ENCODE results near the gene MESP1.

The MESP1 gene

GRCh38 chr15:89781055-89781454 is 30.0 kb upstream of the MESP1 start:
- no peak for DNase-seq (ENCODE audit: low read depth)

GRCh38 chr15:89780601-89781000 is 29.6 kb upstream of the MESP1 start:
- DNase-seq (ENCODE audit: low read depth): no peak

DNA sequence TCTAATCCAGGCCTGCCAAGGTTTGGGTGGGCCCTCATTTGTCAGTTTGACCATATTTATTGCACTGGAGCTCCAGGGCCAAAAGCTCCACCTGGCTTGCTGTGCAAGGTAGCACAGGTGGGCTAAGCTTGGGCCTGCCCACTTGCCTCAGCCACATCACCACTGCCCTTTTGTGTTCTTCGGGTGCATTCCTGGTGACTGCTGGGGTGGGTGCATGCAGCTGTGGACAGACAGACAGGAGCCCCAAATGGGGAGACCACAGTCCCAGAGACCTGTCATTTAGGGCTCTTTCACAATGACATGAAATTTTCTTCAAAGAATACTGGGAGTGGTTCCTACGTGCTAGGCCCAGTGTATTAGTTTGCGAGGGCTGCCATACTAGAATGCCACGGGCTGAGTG is 27.8 kb upstream of the MESP1 start:
- no peak for DNase-seq (ENCODE audit: low read depth)

GRCh38 chr15:89777782-89778380 is 26.8 kb upstream of the MESP1 start:
- no peak for DNase-seq (ENCODE audit: low read depth)

GRCh38 chr15:89777073-89777751 is 26.2 kb upstream of the MESP1 start:
- DNase-seq (ENCODE audit: low read depth): no peak

DNA sequence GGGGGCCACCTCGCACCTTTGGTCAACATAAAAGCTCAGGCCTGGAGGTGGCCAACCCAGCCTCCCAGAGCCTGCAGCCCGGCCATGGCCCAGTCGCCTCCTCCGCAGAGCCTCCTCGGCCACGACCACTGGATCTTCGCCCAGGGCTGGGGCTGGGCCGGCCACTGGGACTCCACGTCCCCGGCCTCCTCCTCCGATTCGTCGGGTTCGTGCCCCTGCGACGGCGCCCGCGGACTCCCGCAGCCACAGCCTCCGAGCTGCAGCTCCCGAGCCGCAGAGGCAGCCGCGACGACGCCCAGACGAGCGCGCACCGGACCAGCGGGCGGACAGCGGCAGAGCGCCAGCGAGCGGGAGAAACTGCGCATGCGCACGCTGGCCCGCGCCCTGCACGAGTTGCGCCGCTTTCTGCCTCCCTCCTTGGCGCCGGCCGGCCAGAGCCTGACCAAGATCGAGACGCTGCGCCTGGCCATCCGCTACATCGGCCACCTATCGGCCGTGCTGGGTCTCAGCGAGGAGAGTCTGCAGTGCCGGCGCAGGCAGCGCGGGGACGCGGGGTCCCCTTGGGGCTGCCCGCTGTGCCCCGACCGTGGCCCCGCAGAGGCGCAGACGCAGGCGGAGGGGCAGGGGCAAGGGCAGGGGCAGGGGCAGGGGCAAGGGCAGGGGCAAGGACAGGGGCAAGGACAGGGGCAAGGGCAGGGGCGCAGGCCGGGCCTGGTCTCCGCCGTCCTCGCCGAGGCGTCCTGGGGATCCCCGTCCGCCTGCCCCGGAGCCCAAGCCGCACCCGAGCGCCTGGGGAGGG is 25.4 kb upstream of the MESP1 start, which contains the start of gene MESP2:
Gene MESP2 (plus strand): TSS at position 59 of the 799 bp plus-strand sequence. CDS start 26 bp downstream, at position 85.
- DNase-seq (ENCODE audit: low read depth): peak; percentile 12

- no peak for DNase-seq (ENCODE audit: low read depth)
Observed at GRCh38 chr15:89775815-89776214, 24.8 kb upstream of the MESP1 start.

DNA sequence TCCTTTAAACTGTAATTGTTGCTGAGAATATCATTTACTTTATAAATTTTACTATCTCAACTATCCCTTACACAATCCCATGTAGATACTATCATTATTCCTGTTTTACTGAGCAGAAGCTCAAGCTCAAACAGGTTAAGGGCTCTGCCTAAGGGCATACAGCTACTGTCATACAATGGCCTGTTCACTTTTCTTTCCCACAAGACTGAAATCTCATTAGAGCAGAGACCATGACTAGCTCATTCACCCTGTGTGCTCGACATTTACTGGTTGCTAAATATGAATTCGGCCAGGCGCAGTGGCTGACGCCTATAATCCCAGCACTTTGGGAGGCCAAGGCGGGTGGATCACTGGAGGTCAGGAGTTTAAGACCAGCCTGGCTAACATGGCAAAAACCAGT is 23.4 kb upstream of the MESP1 start:
- DNase-seq (ENCODE audit: low read depth): no peak

GRCh38 chr15:89772932-89773583 is 22.0 kb upstream of the MESP1 start:
- DNase-seq (ENCODE audit: low read depth): no peak

DNA sequence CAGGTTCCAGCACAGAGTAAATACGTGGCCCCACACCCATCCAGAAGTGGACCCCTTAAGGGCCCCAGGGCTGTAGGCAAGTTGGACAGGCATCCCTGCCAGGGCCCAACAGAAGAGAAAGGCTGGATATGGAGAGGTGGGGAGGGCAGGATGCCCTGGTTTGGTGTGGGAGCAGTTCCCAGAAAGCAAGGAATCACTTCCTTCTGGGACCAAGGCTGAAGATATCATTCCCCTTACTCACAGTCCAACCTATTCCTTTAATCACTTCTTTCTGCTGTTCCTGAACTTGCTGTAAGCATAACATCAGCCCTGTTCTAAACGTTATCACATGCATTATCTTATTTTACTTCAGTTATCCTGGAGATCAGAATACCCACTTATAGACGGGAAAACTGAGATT is 19.0 kb upstream of the MESP1 start:
- DNase-seq (ENCODE audit: low read depth): no peak

- no peak for DNase-seq (ENCODE audit: low read depth)
Observed at GRCh38 chr15:89769366-89769765, 18.3 kb upstream of the MESP1 start.

DNA sequence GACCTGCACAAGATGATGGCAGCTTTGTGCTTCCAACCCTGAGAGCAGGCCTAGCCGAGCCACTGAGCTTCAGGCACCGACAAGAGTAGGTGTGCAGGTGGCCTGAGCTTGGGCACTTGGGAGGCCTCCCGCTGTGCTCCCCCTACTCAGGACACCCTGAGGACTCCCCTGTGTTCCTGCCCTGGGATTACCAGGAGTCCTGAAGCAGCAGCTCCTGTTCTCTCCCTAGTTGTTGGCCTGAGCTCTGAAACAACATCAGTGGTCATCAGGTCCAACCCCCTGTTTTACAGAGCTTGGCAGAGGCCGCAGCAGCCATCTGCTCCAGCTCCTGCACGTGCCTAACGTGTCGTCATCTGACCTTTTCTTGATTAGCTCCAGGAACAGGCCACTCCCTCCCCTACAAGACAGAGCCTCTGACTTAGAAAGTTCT is 17.0 kb upstream of the MESP1 start:
- no peak for DNase-seq (ENCODE audit: low read depth)

DNA sequence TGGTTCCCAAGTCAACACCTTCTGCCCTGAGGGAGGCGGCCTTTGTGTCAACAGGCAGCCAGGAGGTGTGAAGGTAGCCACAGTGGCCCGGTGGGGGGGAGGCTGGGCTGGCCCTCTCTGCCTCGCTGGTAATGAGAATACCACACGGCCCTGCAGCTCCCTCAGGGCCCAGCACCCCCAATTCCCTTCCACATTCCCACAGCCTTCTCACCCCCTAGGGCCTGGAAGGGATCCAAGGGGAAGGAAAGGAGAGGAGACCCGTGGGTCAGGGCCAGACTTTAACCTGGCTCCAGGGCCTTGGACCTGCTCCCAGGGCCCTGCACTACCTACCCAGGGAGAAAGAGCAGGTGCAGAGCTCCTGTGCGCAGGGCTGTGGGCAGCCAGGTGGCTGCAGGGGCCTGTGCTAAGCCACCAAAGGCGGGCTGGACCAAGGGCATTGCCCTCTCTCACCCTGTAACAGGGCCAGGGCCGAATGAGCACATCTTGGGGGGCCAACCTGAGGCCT is 16.4 kb upstream of the MESP1 start:
- no peak for DNase-seq (ENCODE audit: low read depth)

DNA sequence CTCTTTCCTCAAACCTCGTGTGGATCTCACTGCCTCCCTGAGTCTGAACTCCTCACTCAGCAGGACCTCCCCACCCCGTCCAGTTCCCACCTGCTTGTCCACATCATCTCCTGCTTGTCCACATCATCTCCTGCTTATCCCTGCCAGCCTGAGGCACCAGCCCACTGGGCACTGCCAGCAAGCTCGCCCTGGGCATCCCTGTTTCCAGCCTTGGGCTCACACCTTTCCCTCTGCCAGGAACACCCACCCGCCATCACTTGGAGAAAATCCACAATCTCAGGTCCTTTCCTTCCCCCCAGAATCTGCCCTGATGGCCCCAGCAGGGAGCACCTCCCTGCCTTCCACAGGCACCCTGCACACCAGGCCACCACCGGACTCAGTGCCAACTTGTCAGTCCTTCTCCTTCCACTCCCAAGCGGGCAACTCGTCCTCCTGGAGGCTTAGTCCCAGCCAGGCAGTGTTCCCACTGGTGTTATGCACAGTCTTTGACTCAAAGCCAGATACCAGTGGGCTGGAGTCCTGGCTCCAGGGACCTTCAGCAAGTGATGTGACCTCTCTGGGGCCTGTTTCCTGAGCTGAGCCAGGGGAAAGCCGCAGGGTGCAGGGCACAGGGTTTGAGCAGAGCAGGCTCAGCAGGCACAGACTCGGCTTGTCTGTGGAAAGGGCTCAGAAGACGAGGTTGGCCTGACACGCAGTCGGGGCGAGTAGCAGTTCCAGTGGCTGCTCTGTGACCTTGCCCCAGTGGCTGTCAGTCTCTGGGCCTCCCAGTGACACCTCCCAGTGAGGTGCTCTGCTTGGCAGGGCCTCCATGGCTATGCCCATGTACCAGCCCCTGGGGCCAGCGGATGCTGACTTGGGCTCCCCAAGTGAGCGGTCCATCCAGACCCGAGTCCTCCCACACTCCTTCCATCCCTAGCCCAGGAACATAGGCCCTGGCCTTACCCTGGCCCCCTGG is 15.6 kb upstream of the MESP1 start:
- DNase-seq (ENCODE audit: low read depth): no peak

- no peak for DNase-seq (ENCODE audit: low read depth)
Observed at GRCh38 chr15:89765694-89766093, 14.6 kb upstream of the MESP1 start.

GRCh38 chr15:89761929-89762328 is 10.9 kb upstream of the MESP1 start:
- no peak for DNase-seq (ENCODE audit: low read depth)

GRCh38 chr15:89761009-89761831 is 10.2 kb upstream of the MESP1 start:
- DNase-seq (ENCODE audit: low read depth): no peak

- peak; percentile 25 for DNase-seq (ENCODE audit: low read depth)
Observed at GRCh38 chr15:89760303-89761008, 9.4 kb upstream of the MESP1 start.

GRCh38 chr15:89759835-89760234 is 8.8 kb upstream of the MESP1 start:
- DNase-seq (ENCODE audit: low read depth): no peak

DNA sequence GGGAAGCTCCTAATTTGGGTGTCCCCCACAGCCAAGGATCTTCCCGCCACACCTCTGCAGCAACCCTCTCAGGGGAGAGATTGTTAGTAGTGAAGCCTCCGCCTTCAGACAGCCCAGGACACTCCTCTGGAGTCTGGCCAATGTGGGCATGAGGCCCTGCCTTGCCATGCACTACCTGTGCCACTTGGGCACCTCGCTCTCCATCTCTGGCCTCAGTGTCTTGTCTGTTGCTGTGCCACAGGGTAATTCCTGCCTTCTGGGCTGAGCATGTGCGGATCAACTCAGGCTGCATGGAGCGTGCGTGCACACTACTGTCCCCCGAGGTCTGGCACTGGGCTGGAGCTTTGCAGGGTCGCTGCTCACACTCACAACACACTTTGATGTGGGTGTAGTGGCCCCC is 7.9 kb upstream of the MESP1 start:
- no peak for DNase-seq (ENCODE audit: low read depth)

Measured in stimulated activated CD8-positive, alpha-beta memory T cell treated with anti-CD3 and anti-CD28 coated beads, Interleukin-12 subunit alpha, Interleukin-12 subunit beta, amount 100 ng/mL, for 4 hours (primary cell).